HepG2 (cell line): ENCODE data around the gene CIB2. TPM values are rescaled to one million over a fixed set of nuclear protein-coding genes. Genes with fewer than 3 reads are reported as not detected.

Experiments
- ATAC-seq: fragments of 200-7000 bp; cut with Tn5 transposase; 3 replicates; pipeline ENCODE4 v1.9.1; 2020; ENCODE audit warnings: mild to moderate bottlenecking, moderate library complexity
- BruUV-seq: library from RNA; stranded (reverse); fragments of 400-500 nt; replicated peaks from 2 replicates; lab custom pipeline; 2021; lab: Mats Ljungman, UMichigan
- CTCF ChIA-PET: fragments of 300-600 bp; formaldehyde crosslinking; extraction: SDS; loops from one replicate; lab custom pipeline; 2021; ENCODE audit warnings: low total read pairs, inconsistent platforms, low intra/inter-chr PET ratio; lab: Yijun Ruan, JAX
- POLR2A ChIA-PET: fragments of 350-600 bp; sonication (Branson Sonifier 250); formaldehyde crosslinking; loops from one replicate; lab custom pipeline; 2020; ENCODE audit warnings: antibody characterized with exemption, inconsistent platforms; lab: Yijun Ruan, JAX
- DNase-seq: peaks from one replicate; pipeline ENCODE4 v3.0.0-alpha.2; 2015; ENCODE audit warnings: low spot score
- FAIRE-seq: peaks from 3 replicates; lab custom pipeline; 2011; peaks lifted over from hg19 to GRCh38; lab: Jason Lieb, UNC
- H2AFZ ChIP-seq: one replicate; pipeline ENCODE4 v1.6.1; 2011; ENCODE audit warnings: low read length, inconsistent platforms
- H3K27ac ChIP-seq: fragments of 300-600 bp; 3 replicates; pipeline ENCODE4 v1.8.0; 2011; ENCODE audit warnings: mixed run types, mild to moderate bottlenecking, mixed read lengths, low read length, inconsistent platforms; ENCODE audit not compliant: insufficient read depth; ENCODE audit errors: extremely low read length
- H3K27me3 ChIP-seq, 2 experiments: fragments of 200-600 bp in 1 of 2; 2 replicates in 1 of 2; 3 replicates in 1 of 2; pipeline versions ENCODE4 v1.6.0 to v1.8.0; 2011; ENCODE audit warnings: low read length in 2 of 2, mild to moderate bottlenecking in 2 of 2, moderate library complexity in 2 of 2, inconsistent platforms in 1 of 2; ENCODE audit not compliant: insufficient read depth in 2 of 2, control insufficient read depth in 1 of 2
- H3K36me3 ChIP-seq, 2 experiments: fragments of 200-600 bp in 1 of 2; replicated peaks in 1 of 2; 2 replicates in 1 of 2; 3 replicates in 1 of 2; pipeline versions ENCODE4 v1.5.1 to v1.8.0; 2011; ENCODE audit warnings: low read length in 2 of 2, inconsistent platforms in 1 of 2; ENCODE audit not compliant: insufficient read depth in 2 of 2, control insufficient read depth in 1 of 2
- H3K4me1 ChIP-seq: 2 replicates; pipeline ENCODE4 v1.5.1; 2012; ENCODE audit warnings: low read length, inconsistent platforms; ENCODE audit not compliant: insufficient read depth
- H3K4me2 ChIP-seq: 2 replicates; pipeline ENCODE4 v1.6.0; 2011; ENCODE audit warnings: low read depth, low read length, inconsistent platforms
- H3K4me3 ChIP-seq, 3 experiments: fragments of 200-600 bp in 1 of 3; sonication (generic), shearing (Covaris generic) in 1 of 3; replicated peaks in 1 of 3; 2 replicates each; pipeline ENCODE4 v1.5.1; 2011 to 2016; ENCODE audit warnings: low read length in 3 of 3, inconsistent platforms in 2 of 3, low read depth in 2 of 3, mild to moderate bottlenecking in 2 of 3, control low read depth in 1 of 3, mixed read lengths in 1 of 3; ENCODE audit not compliant: insufficient read depth in 1 of 3
- H3K79me2 ChIP-seq: one replicate; pipeline ENCODE4 v1.6.1; 2011; ENCODE audit warnings: low read length, inconsistent platforms; ENCODE audit not compliant: insufficient read depth
- H3K9ac ChIP-seq: 2 replicates; pipeline ENCODE4 v1.6.0; 2011; ENCODE audit warnings: mild to moderate bottlenecking, low read depth, low read length, inconsistent platforms; ENCODE audit not compliant: insufficient read depth
- H3K9me3 ChIP-seq: 2 replicates; pipeline ENCODE4 v1.5.1; 2012; ENCODE audit warnings: mild to moderate bottlenecking, low read length
- H4K20me1 ChIP-seq: 2 replicates; pipeline ENCODE4 v1.6.0; 2011; ENCODE audit warnings: inconsistent platforms, mild to moderate bottlenecking, low read length, moderate library complexity; ENCODE audit not compliant: insufficient read depth
- DNMT1 ChIP-seq: sonication (generic); formaldehyde crosslinking; IDR thresholded peaks from 2 replicates; pipeline ENCODE4 v1.5.1; 2020; ENCODE audit warnings: mild to moderate bottlenecking, missing genetic modification reagents
- DNMT3B ChIP-seq: conservative IDR thresholded peaks from 2 replicates; pipeline ENCODE4 v1.6.1; 2016; ENCODE audit warnings: missing biosample characterization, control low read depth
- MTA1 ChIP-seq: sonication (generic); formaldehyde crosslinking; IDR thresholded peaks from 2 replicates; pipeline ENCODE4 v1.4.0; 2020; ENCODE audit warnings: missing genetic modification reagents, mild to moderate bottlenecking, borderline replicate concordance
- RXRB ChIP-seq: IDR thresholded peaks from 2 replicates; pipeline ENCODE4 v1.6.1; 2016; ENCODE audit warnings: borderline replicate concordance, missing genetic modification reagents, missing compliant biosample characterization
- ZNF354B ChIP-seq: sonication (generic); formaldehyde crosslinking; IDR thresholded peaks from 2 replicates; pipeline ENCODE4 v1.8.0; 2022; ENCODE audit warnings: mild to moderate bottlenecking, missing genetic modification reagents
- ZNF484 ChIP-seq: sonication (generic); formaldehyde crosslinking; IDR thresholded peaks from 2 replicates; pipeline ENCODE4 v1.5.1; 2020; ENCODE audit warnings: mild to moderate bottlenecking, low read depth, missing genetic modification reagents, borderline replicate concordance
- ZNF556 ChIP-seq: sonication (generic); formaldehyde crosslinking; IDR thresholded peaks from 2 replicates; pipeline ENCODE4 v1.4.0; 2020; ENCODE audit warnings: mild to moderate bottlenecking, missing genetic modification reagents, borderline replicate concordance
- ZUFSP ChIP-seq: sonication (generic); formaldehyde crosslinking; IDR thresholded peaks from 2 replicates; pipeline ENCODE4 v1.9.0; 2021; ENCODE audit warnings: missing genetic modification reagents, mild to moderate bottlenecking, borderline replicate concordance
- WGBS: methylation state at CpG from one replicate; pipeline ENCODE4 v1.1.6; 2017; ENCODE audit warnings: low lambda C conversion rate; 5-methylcytosine and 5-hydroxymethylcytosine counted together
- in situ Hi-C: cut with HindIII; loops from 2 replicates; pipeline ENCODE4 v1.10.0; 2017; ENCODE audit warnings: low pct_unique_long_range_greater_than_20kb; ENCODE audit not compliant: extremely low pct_ligation_motif_present
- intact Hi-C: fragments of 100-400 bp; cut with micrococcal nuclease; formaldehyde crosslinking; loops from one replicate; pipeline ENCODE4 v1.10.0; 2022; ENCODE audit not compliant: unreplicated experiment
- polyA plus RNA-seq, 8 experiments: library from polyadenylated mRNA; depleted of rRNA in 3 of 8; stranded (reverse) in 7 of 8; unstranded in 1 of 8; fragments of >200 nt; fragmentation: Illumina TruSeq in 4 of 8; extraction: Trizol in 4 of 8; gene quantifications; 2 replicates each; pipeline versions ENCODE4 v1.2.1 to v1.2.3, GENCODE V29; 2011 to 2016; ENCODE audit warnings: low read depth in 4 of 8, missing spikeins in 1 of 8, mixed read lengths in 1 of 8; ENCODE audit not compliant: insufficient read depth in 1 of 8
- total RNA-seq, 5 experiments: library from RNA; depleted of rRNA; stranded (reverse); fragments of >200 nt; fragmentation: Illumina TruSeq; extraction: Trizol; gene quantifications; 2 replicates each; pipeline ENCODE4 v1.2.3, GENCODE V29; 2016; ENCODE audit warnings: low read depth in 1 of 5
- TF ChIP-seq, protein P1 (sequence below): sonication (generic); formaldehyde crosslinking; IDR thresholded peaks from 2 replicates; pipeline ENCODE4 v1.8.0; 2022; ENCODE audit warnings: mild to moderate bottlenecking, missing genetic modification reagents, borderline replicate concordance

CIB2 gene
- total and polyA plus RNA-seq, 2 of the 13 experiments (the other 11 are each of a cell fraction or from before 2014, with no cell fraction given): 1.4 to 1.5 TPM

DNA sequence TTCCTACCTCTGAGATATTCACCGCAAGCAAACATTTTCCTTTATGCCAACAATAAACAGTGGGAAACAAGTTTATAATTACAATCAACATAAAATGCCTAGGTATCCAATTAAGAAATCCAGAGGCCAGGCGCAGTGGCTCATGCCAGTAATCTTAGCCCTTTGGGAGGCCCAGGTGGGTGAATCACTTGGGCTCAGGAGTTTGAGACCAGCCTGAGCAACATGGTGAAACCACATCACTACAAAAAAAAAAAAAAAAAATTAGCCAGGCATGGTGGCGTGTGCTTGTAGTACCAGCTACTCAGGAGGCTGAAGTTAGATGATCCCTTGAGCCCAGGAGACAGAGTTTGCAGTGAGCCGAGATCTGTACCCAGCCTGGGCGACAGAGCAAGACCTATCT, 71.0 kb downstream of the CIB2 start:
- Histone ChIP-seq H3K4me2 (no peak overlapping the region), H3K36me3 (no peaks in the 10 kb centered on the region), H2AFZ (no peak overlapping the region), H3K27me3 (no peaks in the 10 kb centered on the region), H3K27ac (no peak overlapping the region), H3K79me2 (peaks cover 57% of the 10 kb centered on the region), H3K4me1 (peaks cover 66% of the 10 kb centered on the region), H3K9ac (no peak overlapping the region), H3K4me3 (no peak overlapping the region), H3K9me3 (no peaks in the 10 kb centered on the region), H4K20me1 (peaks cover 4% of the 10 kb centered on the region; the same call in 1 of the 2 replicates)
- DNase-seq: no peak
- WGBS: 95% methylated on average over 4 of the region's 5 CpGs
- ATAC-seq: no peak
- no TSS peak for BruUV-seq
- ChIA-PET POLR2A (no interaction called here), CTCF (no interaction called here)
- in situ Hi-C loops: no loop called here
- no peak for FAIRE-seq
- no peak for TF ChIP-seq MTA1 (CRISPR knock-in tag)
- no peak for TF ChIP-seq ZNF556
- TF ChIP-seq DNMT3B (CRISPR knock-in tag): no peak
- TF ChIP-seq ZNF484 (CRISPR knock-in tag): no peak
- no peak for TF ChIP-seq ZNF354B
- no peak for TF ChIP-seq RXRB
- TF ChIP-seq, protein P1, sequence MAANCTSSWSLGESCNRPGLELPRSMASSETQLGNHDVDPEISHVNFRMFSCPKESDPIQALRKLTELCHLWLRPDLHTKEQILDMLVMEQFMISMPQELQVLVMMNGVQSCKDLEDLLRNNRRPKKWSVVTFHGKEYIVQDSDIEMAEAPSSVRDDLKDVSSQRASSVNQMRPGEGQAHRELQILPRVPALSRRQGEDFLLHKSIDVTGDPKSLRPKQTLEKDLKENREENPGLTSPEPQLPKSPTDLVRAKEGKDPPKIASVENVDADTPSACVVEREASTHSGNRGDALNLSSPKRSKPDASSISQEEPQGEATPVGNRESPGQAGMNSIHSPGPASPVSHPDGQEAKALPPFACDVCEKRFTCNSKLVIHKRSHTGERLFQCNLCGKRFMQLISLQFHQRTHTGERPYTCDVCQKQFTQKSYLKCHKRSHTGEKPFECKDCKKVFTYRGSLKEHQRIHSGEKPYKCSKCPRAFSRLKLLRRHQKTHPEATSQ (CRISPR knock-in tag): no peak
- no peak for TF ChIP-seq ZUFSP (CRISPR knock-in tag)
- no peak for TF ChIP-seq DNMT1
- intact Hi-C loops: no loop called here
